Panc1 (cell line): ENCODE measurements around the gene RMI1.

Experiments used
- CTCF ChIP-seq: fragments of 450-650 bp; IDR thresholded peaks from 2 replicates; pipeline ENCODE4 v1.5.1; 2017; ENCODE audit warnings: mild to moderate bottlenecking
- POLR2AphosphoS5 ChIP-seq: IDR thresholded peaks from 2 replicates; pipeline ENCODE4 v1.6.1; 2012; ENCODE audit warnings: mild to moderate bottlenecking, low read depth, low read length, moderate library complexity
- REST ChIP-seq, 2 experiments: IDR thresholded peaks; 2 replicates each; pipeline ENCODE4 v1.6.1; 2011 to 2012; ENCODE audit warnings: low read depth in 2 of 2, control low read depth in 1 of 2, low read length in 1 of 2, mild to moderate bottlenecking in 1 of 2, moderate library complexity in 1 of 2; ENCODE audit not compliant: insufficient read depth in 1 of 2
- SIN3A ChIP-seq: IDR thresholded peaks from 2 replicates; pipeline ENCODE4 v1.6.1; 2012; ENCODE audit warnings: low read depth, mild to moderate bottlenecking, low read length, moderate library complexity, borderline replicate concordance; ENCODE audit not compliant: insufficient read depth
- TCF7L2 ChIP-seq: IDR thresholded peaks from 2 replicates; pipeline ENCODE4 v1.6.1; 2011; ENCODE audit warnings: mild to moderate bottlenecking, low read depth, low read length, inconsistent platforms

GRCh38 chr9:83933790-83934189 lies 46.8 kb upstream of the RMI1 start:
- TF ChIP-seq CTCF (no peak), POLR2AphosphoS5 (no peak), REST (IDR thresholded peaks at IDR 0.05; ENCODE audit: insufficient read depth in 1 of 2, low read depth in 2 of 2, low read length in 1 of 2) (no peak), TCF7L2 (no peak), SIN3A (no peak)
